Keratinocyte (primary cell): ENCODE measurements around the gene GRK3.
"Not testable (repeated sequence)": the region's sequence is repeated elsewhere in the genome, so short reads cannot be mapped to it uniquely, and the experiment has no call there.

Experiments
- EZH2 ChIP-seq: IDR thresholded peaks from one replicate; pipeline ENCODE4 v1.6.1; 2012; ENCODE audit warnings: inconsistent platforms, mild to moderate bottlenecking, low read length, moderate library complexity
- TF ChIP-seq, protein P1 (sequence below), 3 experiments: IDR thresholded peaks in 1 of 3; conservative IDR thresholded peaks in 1 of 3; optimal IDR thresholded peaks in 1 of 3; 2 replicates in 2 of 3; 3 replicates in 1 of 3; pipeline versions ENCODE3 to v1.5.1; 2011; ENCODE audit warnings: low read length in 3 of 3, mild to moderate bottlenecking in 3 of 3, moderate library complexity in 2 of 3, control low read depth in 1 of 3, inconsistent platforms in 1 of 3; ENCODE audit not compliant: insufficient read depth in 2 of 3; ENCODE audit errors: extremely low read depth in 1 of 3

DNA sequence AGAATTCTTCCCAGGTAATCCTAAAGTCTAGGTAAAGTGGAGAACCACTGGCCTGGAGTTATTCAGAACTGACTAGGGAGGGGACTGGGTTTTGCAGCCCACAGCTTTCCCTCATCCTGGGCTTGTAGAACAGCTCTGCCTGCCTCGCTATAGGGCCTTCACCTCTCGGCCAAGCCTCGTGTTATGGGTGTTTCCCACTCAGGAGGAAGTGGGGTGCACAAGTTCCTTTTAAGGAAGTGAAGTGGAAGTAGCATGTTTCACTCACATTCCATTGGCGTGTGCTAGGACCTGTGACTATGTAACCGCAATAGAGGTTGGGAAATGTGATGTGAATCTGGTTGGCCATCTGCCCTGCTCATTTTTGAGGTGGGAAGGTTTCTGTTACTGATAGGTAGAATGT is 20.5 kb downstream of the GRK3 start:
- not testable (repeated sequence) for TF ChIP-seq EZH2
- TF ChIP-seq, protein P1, sequence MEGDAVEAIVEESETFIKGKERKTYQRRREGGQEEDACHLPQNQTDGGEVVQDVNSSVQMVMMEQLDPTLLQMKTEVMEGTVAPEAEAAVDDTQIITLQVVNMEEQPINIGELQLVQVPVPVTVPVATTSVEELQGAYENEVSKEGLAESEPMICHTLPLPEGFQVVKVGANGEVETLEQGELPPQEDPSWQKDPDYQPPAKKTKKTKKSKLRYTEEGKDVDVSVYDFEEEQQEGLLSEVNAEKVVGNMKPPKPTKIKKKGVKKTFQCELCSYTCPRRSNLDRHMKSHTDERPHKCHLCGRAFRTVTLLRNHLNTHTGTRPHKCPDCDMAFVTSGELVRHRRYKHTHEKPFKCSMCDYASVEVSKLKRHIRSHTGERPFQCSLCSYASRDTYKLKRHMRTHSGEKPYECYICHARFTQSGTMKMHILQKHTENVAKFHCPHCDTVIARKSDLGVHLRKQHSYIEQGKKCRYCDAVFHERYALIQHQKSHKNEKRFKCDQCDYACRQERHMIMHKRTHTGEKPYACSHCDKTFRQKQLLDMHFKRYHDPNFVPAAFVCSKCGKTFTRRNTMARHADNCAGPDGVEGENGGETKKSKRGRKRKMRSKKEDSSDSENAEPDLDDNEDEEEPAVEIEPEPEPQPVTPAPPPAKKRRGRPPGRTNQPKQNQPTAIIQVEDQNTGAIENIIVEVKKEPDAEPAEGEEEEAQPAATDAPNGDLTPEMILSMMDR (optimal IDR thresholded peaks at IDR 0.05 in 1 of 3, IDR thresholded peaks at IDR 0.05 in 1 of 3, conservative IDR thresholded peaks at IDR 0.05 in 1 of 3; ENCODE audit: extremely low read depth in 1 of 3, insufficient read depth in 2 of 3, low read length in 3 of 3) = not testable (repeated sequence)
